Duodenal mucosa (tissue), 2 donors: Measurements from ENCODE around the gene PVRIG.
"Not testable (repeated sequence)": the region's sequence is repeated elsewhere in the genome, so short reads cannot be mapped to it uniquely, and the experiment has no call there.

Experiments
- H3K27ac ChIP-seq: one replicate; pipeline ENCODE4 v1.7.0; 2013; ENCODE audit warnings: low read depth, low read length
- H3K27me3 ChIP-seq, 2 donors: one replicate each; pipeline ENCODE4 v1.7.0; 2013; ENCODE audit warnings: low read length in 2 of 2, control low read depth in 1 of 2; ENCODE audit not compliant: insufficient read depth in 2 of 2, control insufficient read depth in 1 of 2
- H3K36me3 ChIP-seq, 2 donors: one replicate each; pipeline ENCODE4 v1.7.0; 2013; ENCODE audit warnings: low read length in 2 of 2, control low read depth in 1 of 2; ENCODE audit not compliant: insufficient read depth in 2 of 2, control insufficient read depth in 1 of 2
- H3K4me1 ChIP-seq, 2 donors: one replicate each; pipeline ENCODE4 v1.7.0; 2013; ENCODE audit warnings: low read length in 2 of 2, control low read depth in 1 of 2; ENCODE audit not compliant: insufficient read depth in 2 of 2, control insufficient read depth in 1 of 2
- H3K4me3 ChIP-seq, 2 donors: one replicate each; pipeline ENCODE4 v1.7.0; 2013; ENCODE audit warnings: low read length in 2 of 2, low read depth in 1 of 2
- H3K9ac ChIP-seq, 2 donors: one replicate each; pipeline ENCODE4 v1.7.0; 2013; ENCODE audit warnings: low read length in 2 of 2, low read depth in 1 of 2
- H3K9me3 ChIP-seq, 2 donors: one replicate each; pipeline ENCODE4 v1.7.0; 2013; ENCODE audit warnings: low read length in 2 of 2, control low read depth in 1 of 2; ENCODE audit not compliant: control insufficient read depth in 1 of 2

PVRIG gene

DNA sequence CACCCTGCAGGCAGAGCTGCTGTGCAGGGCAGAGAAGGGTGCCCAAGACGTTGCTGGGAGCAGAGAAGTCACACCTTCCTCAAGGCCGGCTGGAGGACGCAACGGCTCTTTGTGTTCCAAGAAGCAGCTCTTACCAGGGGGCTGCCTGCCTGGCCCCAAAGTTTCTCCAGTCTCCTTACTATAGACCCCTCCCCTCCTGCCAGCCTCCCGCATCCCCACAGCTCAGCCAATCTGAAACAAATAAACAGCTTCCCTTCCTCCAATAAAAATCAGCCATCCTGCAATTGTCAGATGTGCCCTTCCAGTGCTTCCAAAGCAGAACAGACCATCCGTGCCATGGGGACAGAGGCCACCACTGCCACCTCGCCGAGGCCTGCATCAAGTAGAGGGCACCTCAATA, 40.2 kb downstream of the PVRIG start:
- H3K4me3 ChIP-seq, H3K27ac ChIP-seq, H3K9me3 ChIP-seq, H3K36me3 ChIP-seq, H3K9ac ChIP-seq, H3K27me3 ChIP-seq, H3K4me1 ChIP-seq: not testable (repeated sequence)

DNA sequence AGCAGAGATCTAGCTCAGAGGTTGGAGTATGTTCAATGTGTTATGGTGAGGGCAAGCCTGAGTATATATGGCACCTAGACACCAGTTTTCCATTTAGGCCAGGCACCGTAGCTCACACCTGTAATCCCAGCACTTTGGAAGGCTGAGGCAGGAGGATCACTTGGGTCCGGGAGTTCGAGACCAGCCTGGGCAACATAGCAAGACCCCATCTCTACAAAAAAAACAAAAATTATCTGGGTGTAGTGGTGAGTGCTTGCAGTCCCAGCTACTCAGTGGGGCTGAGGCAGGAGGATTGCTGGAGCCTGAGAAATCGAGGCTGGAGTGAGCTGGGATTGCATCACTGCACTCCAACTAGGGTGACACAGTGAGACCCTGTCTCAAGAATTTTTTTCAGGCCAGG, 43.1 kb downstream of the PVRIG start:
- not testable (repeated sequence) for H3K9ac ChIP-seq, H3K4me1 ChIP-seq, H3K4me3 ChIP-seq, H3K36me3 ChIP-seq, H3K27me3 ChIP-seq, H3K27ac ChIP-seq, H3K9me3 ChIP-seq

DNA sequence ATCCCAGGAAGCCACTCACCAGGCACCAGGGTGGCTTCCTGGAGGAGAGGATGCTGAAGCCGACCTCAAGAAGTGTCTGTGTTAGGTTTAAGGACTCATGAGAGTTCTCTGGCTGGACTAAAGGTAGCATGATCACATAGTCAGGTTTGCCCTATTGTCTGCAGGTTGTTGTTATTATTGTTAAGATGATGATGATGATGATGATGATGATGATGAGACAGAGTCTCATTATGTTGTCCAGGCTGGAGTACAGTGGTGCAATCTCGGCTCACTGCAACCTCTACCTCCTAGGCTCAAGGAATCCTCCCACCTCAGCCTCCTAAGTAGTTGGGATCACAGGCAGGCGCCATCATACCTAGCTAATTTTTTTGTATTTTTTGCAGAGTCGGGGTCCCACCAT, 44.5 kb downstream of the PVRIG start:
- H3K36me3 ChIP-seq, H3K27ac ChIP-seq, H3K27me3 ChIP-seq, H3K9ac ChIP-seq, H3K9me3 ChIP-seq, H3K4me1 ChIP-seq, H3K4me3 ChIP-seq: not testable (repeated sequence)

DNA sequence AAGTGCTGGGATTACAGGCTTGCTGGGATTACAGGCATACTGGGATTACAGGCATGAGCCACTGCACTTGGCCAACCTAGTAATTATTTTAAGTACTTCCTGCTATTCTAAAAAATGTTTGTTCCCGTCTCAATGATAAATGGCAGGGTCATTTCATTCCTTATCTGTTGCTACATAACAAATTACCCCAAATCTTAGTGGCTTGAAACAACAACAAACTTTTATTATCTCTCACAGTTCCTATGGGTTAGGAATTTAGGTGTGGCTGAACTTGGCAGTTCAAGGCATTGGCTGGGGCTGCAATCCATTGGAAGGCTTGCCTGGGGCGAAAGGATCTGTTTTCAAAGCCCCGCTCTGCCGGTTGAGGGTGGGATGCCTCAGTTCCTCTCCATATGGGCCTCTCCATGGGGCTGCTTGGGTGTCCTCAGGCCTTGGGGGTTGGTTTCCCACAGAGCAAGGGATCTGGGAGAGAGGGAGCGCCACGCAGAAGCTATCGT, 45.0 kb downstream of the PVRIG start:
- H3K4me3 ChIP-seq, H3K4me1 ChIP-seq: not testable (repeated sequence)

DNA sequence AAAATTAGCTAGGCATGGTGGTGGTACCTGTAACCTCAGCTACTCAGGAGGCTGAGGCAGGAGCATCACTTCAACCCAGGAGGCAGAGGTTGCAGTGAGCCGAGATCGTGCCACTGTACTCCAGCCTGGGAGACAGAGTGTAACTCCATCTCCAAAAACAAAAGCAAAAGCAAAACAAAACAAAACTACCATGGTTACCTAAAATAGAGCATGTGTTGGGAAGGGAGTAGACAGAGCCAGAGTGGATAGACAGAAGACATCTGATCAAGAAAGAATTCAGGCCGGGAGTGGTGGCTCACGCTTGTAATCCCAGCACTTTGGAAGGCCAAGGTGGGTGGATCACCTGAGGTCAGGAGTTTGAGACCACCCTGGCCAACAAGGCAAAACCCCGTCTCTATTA, 46.1 kb downstream of the PVRIG start:
- not testable (repeated sequence) for H3K9me3 ChIP-seq, H3K9ac ChIP-seq, H3K27ac ChIP-seq, H3K4me3 ChIP-seq, H3K27me3 ChIP-seq, H3K36me3 ChIP-seq
- H3K4me1 ChIP-seq, result peaks cover 10 to 16% of the 10 kb centered on the region in 2 donors

More for the DNA sequence above, 45.0 kb downstream of the PVRIG start:
- H3K27me3 ChIP-seq, H3K27ac ChIP-seq, H3K9ac ChIP-seq, H3K9me3 ChIP-seq, H3K36me3 ChIP-seq: not testable (repeated sequence)

DNA sequence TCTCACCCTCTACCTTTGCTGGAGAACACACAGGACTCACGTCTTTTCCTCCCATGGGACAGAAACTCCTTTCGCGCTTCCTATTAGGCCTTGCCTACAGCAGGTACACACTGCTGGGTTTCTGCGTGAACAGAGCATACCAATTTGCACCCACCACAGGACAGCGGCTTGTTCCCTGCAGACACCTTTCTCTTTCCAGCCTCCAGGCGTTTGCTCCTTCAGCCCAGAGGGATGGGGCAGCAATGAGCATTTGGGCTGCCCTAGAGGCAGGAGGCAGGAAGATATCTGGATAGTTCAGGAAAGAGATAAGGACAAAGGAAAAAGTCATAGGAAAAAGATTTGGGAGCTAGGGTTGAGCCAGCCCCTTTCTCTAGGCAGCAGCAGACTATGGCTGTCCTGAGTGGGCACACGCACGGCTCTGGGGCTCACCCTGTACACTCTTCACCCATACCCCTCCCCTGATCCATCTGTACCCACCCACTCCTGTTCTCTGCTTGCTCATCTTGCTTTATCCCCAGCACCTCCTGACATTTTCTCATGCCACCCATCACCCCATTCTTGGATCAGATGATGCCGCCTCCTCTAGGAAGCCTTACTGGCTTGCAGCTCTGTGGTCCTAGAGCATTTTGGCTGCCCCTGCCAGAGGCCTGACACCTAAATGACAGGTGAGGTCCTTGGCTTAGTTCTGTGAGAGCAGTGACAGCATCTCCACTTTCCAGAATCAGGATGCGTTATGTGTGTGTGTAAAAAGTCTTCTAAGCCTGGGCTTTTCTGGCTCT, 47.0 kb downstream of the PVRIG start:
- no peaks in the 10 kb centered on the region for H3K36me3 ChIP-seq
- H3K4me3 ChIP-seq, result no peak overlapping the region
- no peak overlapping the region for H3K27ac ChIP-seq
- no peaks in the 10 kb centered on the region for H3K27me3 ChIP-seq
- H3K9me3 ChIP-seq, result no peaks in the 10 kb centered on the region
- H3K9ac ChIP-seq, result no peak overlapping the region
- peaks cover 10 to 17% of the 10 kb centered on the region in 2 donors for H3K4me1 ChIP-seq

DNA sequence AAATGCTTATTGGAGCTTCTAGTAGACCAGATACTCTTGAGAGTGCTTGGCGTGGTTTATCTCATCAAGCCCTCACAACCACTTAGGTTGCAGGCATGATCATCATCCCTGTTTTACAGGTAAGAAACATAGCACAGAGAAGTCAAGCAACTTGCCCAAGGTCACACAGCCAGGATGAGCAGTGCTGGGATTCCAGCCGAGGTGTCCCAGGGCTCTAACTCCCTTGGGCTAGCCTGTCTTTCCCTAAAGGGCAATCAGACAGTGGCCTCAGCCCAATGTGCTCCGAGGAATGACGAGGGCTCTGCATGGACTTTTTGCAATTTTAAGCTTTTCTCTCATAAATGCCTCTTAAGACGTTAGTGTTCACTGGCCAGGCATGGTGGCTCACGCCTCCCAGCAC, 47.9 kb downstream of the PVRIG start:
- H3K4me1 ChIP-seq, result peaks cover 10 to 17% of the 10 kb centered on the region in 2 donors
- no peak overlapping the region for H3K27ac ChIP-seq
- H3K4me3 ChIP-seq, result no peak overlapping the region

DNA sequence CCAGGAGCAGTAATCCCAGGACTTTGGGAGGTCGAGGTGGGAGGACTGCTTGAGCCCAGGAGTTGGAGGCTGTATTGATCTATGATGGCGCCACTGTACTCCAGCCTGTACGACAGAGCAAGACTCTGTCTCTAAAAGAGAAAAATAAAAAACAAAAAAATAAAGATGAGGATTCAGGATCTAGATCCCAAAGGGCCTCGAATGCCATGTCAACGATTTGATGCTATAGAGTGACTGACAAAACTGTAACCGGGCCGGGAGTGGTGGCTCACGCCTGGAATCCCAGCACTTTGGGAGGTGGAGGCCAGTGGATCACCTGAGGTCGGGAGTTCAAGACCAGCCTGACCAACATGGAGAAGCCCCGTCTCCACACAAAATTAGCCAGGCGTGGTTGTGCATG, 49.1 kb downstream of the PVRIG start:
- H3K4me1 ChIP-seq, result peaks cover 10 to 17% of the 10 kb centered on the region in 2 donors
- H3K9me3 ChIP-seq, H3K9ac ChIP-seq, H3K36me3 ChIP-seq, H3K27ac ChIP-seq, H3K27me3 ChIP-seq, H3K4me3 ChIP-seq: not testable (repeated sequence)

More for the DNA sequence above, 47.9 kb downstream of the PVRIG start:
- no peaks in the 10 kb centered on the region for H3K27me3 ChIP-seq
- no peak overlapping the region for H3K9ac ChIP-seq
- H3K9me3 ChIP-seq, result no peaks in the 10 kb centered on the region
- H3K36me3 ChIP-seq, result no peaks in the 10 kb centered on the region

DNA sequence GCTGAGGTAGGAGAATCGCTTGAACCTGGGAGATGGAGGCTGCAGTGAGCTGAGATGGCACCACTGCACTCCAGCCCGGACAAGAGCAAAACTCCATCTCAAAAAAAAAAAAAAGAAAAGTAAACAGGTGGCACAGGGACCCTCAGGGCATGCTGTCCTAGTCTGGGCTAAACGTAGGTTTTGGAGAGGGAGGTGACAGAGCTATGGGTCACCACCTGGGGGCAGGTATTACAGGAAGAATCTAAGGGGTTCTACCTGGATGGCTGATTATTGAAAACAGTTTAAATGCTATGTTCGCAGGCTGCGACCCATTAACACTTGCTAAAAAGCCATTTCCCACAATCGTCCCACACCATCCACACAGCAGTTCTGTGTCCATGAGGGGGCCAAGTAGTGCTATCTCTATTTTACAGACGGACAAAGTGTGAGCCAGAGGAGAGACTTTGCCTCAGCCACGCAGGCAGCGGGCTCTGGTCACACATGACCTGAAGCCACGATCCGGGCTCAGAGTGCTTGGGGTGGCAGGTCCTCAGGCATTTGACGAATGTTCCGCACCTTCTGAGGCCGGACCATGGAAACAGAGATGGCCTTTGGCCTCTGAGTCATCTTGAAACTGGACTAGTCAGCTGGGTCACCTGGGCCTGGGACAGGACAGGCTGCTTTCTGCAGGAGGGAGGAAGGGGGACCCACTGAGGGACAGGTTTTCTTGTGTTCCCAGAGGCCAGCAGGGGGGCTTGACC, 49.7 kb downstream of the PVRIG start:
- H3K4me1 ChIP-seq, result peaks cover 10 to 16% of the 10 kb centered on the region in 2 donors
- H3K9ac ChIP-seq, H3K9me3 ChIP-seq, H3K27ac ChIP-seq, H3K27me3 ChIP-seq, H3K36me3 ChIP-seq: not testable (repeated sequence)
- H3K4me3 ChIP-seq, result peak overlapping the region in 1 of 2 donors; percentile 15

DNA sequence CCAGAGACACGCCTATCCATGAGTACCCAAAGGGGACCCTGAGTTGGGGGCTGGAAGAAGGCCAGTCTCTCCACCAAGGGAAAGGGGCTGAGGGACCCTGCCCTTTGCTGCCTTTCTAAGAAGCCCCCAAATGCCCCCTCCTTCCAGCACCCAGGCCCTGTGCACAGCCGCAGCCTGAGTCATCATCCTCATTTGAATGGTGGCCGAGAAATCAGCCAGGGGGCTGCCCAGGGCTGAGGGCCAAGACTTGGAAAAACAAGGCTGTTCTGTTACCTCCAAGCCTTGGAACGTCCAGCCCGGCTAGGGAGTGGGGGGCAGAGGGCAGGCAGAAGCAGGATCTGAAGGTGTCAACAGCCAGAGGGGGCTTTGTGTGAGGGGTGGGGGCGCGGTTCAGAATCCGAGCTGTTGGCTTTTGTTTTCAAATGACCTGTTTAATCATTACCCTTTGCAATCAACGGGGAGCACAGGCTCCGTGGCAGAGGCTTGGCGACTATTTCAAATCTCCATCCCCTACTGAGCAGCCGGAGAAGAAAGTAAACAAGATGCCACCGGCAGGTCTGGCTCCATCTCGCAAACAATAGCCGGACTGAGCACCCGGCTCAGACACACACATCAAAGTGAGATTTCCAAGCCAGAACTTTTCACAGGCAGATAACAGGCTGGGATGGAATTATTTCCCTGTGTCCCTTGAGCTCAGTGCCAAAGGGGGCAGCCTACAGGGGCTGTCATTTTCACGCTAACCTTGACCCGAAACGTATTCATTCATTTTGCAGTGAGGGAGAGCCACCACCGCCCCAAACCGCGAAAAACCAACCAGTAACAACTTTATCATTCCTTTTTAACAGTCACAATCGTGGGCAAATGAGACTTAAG, 50.5 kb downstream of the PVRIG start:
- not testable (repeated sequence) for H3K27ac ChIP-seq, H3K36me3 ChIP-seq, H3K9ac ChIP-seq, H3K27me3 ChIP-seq, H3K9me3 ChIP-seq
- peaks cover 10 to 15% of the 10 kb centered on the region in 2 donors for H3K4me1 ChIP-seq
- peak overlapping the region; percentile 45 to 52 for H3K4me3 ChIP-seq
